T-helper 2 cell treated with Interferon-gamma antibody and Interleukin-4, amounts not matched to agents 5 μg/mL and 100 μg/mL, for 36 hours (primary cell): ENCODE data around the gene KIF17.

Experiments
- DNase-seq: peaks from one replicate; pipeline ENCODE4 v3.0.0; 2021; ENCODE audit warnings: low spot score
- H3K27ac Mint-ChIP-seq: one replicate; pipeline ENCODE4 v1.8.0; 2021; ENCODE audit warnings: mild to moderate bottlenecking, mixed read lengths
- H3K27me3 Mint-ChIP-seq: one replicate; pipeline ENCODE4 v1.8.0; 2021; ENCODE audit warnings: low read depth, mixed read lengths
- H3K36me3 Mint-ChIP-seq: one replicate; pipeline ENCODE4 v1.8.0; 2021; ENCODE audit warnings: low read depth, mixed read lengths
- H3K4me1 Mint-ChIP-seq: one replicate; pipeline ENCODE4 v1.8.0; 2021; ENCODE audit warnings: low read depth, mixed read lengths
- H3K4me3 Mint-ChIP-seq: one replicate; pipeline ENCODE4 v1.8.0; 2022; ENCODE audit warnings: mild to moderate bottlenecking, moderate library complexity, mixed read lengths
- H3K9me3 Mint-ChIP-seq: one replicate; pipeline ENCODE4 v1.8.0; 2021; ENCODE audit warnings: mixed read lengths

The KIF17 gene

GRCh38 chr1:20616847-20617487 lies 100.8 kb downstream of the KIF17 start:
- no peaks in the 10 kb centered on the region for H3K36me3 Mint-ChIP-seq
- no peak overlapping the region for H3K4me3 Mint-ChIP-seq
- no peaks in the 10 kb centered on the region for H3K9me3 Mint-ChIP-seq
- H3K27ac Mint-ChIP-seq, result no peak overlapping the region
- H3K4me1 Mint-ChIP-seq, result no peaks in the 10 kb centered on the region
- no peak for DNase-seq
- H3K27me3 Mint-ChIP-seq, result peaks cover 5% of the 10 kb centered on the region

- Mint-ChIP-seq H3K4me1 (no peaks in the 10 kb centered on the region), H3K27me3 (peaks cover 5% of the 10 kb centered on the region), H3K27ac (no peak overlapping the region), H3K4me3 (no peak overlapping the region), H3K9me3 (no peaks in the 10 kb centered on the region), H3K36me3 (no peaks in the 10 kb centered on the region)
- no peak for DNase-seq
Observed at GRCh38 chr1:20615946-20616846, 101.6 kb downstream of the KIF17 start.

GRCh38 chr1:20614131-20614579 lies 103.7 kb downstream of the KIF17 start:
- H3K4me3 Mint-ChIP-seq, result no peak overlapping the region
- no peaks in the 10 kb centered on the region for H3K9me3 Mint-ChIP-seq
- H3K27me3 Mint-ChIP-seq, result peaks cover 2% of the 10 kb centered on the region
- H3K27ac Mint-ChIP-seq, result no peak overlapping the region
- no peaks in the 10 kb centered on the region for H3K36me3 Mint-ChIP-seq
- H3K4me1 Mint-ChIP-seq, result no peaks in the 10 kb centered on the region
- DNase-seq, result no peak
